Activated CD8-positive, alpha-beta memory T cell treated with anti-CD3 and anti-CD28 coated beads for 36 hours (primary cell): ENCODE data around the gene GASK1A. TPM values are rescaled to one million over a fixed set of nuclear protein-coding genes. Genes with fewer than 3 reads are reported as not detected.

Experiments
- CTCF ChIA-PET: fragments of 350-600 bp; sonication (Branson Sonifier 250); formaldehyde crosslinking; loops from one replicate; lab custom pipeline; 2021; ENCODE audit warnings: antibody characterized with exemption; lab: Charles Lee
- POLR2A ChIA-PET: fragments of 350-600 bp; sonication (Branson Sonifier 250); formaldehyde crosslinking; loops from one replicate; lab custom pipeline; 2021; ENCODE audit warnings: antibody characterized with exemption; lab: Charles Lee
- total RNA-seq, 2 experiments: library from RNA; stranded (reverse); gene quantifications; one replicate each; pipeline ENCODE4 v1.2.3, GENCODE V29; 2021

Gene GASK1A
- total RNA-seq, 2 experiments from 2014 or later = not detected

DNA sequence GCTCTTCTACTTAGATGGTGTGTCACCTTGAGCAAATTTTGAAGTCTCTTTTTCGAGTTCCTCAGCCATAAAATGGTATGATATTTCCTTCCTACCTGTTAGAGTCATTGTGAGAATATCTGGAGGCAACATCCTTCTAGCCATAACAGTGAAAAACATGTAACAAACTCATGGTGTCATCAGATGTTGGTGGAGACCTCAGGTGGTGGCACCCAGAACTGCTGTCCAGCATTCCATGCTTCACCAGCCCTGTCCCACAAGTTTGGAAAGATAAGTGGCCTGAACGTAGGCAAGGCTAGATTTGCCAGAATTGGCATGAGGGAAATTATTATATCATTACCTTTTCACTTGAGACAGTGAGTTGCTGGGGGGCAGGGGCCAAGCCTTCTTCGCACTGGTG, 30.4 kb downstream of the GASK1A start:
- CTCF ChIA-PET = no interaction called here
- POLR2A ChIA-PET = interaction anchor here (0.6 kb wide), 1 partner anchor 121 kb away, joined by 3 read pairs; no protein-coding TSS in a partner anchor

DNA sequence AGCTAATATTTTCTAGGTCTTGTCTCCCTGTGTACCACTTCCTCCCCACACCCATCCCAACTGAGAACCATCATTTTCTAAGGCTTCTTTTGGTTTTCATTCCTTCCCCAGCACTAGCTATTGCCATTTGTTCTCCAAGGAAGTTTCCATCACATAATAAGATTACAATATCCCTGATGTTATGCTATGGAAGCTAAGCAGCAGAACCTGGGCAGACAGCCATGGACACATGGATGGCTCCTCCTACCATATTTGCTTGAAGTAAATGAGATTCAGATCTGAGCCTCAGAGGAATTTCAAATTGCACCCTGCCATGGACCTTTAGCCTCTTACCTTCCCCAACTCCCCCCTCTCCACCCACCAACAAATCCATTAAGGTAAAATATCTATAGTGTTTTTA, 31.5 kb downstream of the GASK1A start:
- ChIA-PET POLR2A (no interaction called here), CTCF (no interaction called here)

- CTCF ChIA-PET = no interaction called here
- POLR2A ChIA-PET = no interaction called here
Measured at GRCh38 chr3:43011638-43012037, 32.5 kb downstream of the GASK1A start.

DNA sequence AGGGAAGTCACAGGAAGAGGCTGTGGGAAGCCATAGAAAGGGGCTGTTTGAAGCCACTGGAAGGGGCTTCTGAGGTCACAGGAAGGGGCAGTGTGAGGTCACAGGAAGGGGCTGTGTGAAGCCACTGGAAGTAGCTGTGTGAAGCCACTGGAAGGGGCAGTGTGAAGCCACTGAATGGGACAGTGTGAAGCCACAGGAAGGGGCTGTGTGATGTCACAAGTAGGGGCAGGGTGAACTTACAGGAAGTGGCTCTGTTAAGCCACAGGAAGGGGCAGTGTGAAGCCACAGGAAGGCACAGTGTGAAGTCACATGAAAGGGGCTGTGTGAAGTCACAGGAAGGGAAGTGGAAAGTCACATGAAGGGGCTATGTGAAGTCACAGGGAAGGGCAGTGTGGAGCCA, 33.1 kb downstream of the GASK1A start:
- POLR2A ChIA-PET = no interaction called here
- CTCF ChIA-PET = no interaction called here

- ChIA-PET CTCF (no interaction called here), POLR2A (no interaction called here)
Measured at GRCh38 chr3:43013256-43013655, 34.1 kb downstream of the GASK1A start.

GRCh38 chr3:43013743-43014155, 34.6 kb downstream of the GASK1A start:
- ChIA-PET CTCF (no interaction called here), POLR2A (no interaction called here)

DNA sequence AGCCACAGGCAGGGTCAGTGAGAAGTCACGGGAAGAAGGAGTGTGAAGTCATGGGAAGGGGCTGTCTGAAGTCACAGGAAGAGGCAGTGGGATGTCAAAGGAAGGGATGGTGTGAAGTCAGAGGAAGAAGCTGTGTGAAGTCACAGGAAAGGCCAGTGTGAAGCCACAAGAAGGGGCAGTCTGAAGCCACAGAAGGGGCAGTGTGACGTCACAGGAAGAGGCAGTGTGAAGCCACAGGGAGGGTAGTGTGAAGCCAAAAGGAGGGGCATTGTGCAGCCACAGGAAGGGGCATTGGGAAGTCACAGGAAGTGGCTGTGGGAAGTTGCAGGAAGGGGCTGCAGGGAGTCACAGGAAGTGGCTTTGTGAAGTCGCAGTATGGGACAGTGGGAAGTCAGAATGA, 35.1 kb downstream of the GASK1A start:
- ChIA-PET POLR2A (no interaction called here), CTCF (interaction anchor here (0.6 kb wide), 1 partner anchor 463 kb away, joined by 3 read pairs; no protein-coding TSS in a partner anchor)

GRCh38 chr3:43014956-43015355, 35.8 kb downstream of the GASK1A start:
- ChIA-PET POLR2A (no interaction called here), CTCF (no interaction called here)

DNA sequence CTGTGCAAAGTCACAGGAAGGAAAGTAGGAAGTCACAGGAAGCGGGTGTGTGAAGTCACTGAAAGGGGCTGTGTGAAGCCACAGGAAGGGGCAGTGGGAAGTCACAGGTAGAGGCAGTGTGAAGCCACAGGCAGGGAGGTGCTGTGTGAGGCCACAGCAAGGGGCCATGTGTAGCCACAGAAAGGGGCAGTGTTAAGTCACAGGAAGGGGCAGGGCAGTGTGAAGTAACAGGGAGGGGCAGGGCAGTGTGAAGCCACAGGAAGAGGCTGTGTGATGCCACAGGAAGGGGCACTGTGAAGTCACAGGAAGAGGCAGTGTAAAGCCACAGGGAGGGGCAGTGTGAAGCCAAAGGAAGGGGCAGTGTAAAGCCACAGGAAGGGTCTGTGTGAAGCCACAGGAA, 36.5 kb downstream of the GASK1A start:
- ChIA-PET CTCF (no interaction called here), POLR2A (no interaction called here)

DNA sequence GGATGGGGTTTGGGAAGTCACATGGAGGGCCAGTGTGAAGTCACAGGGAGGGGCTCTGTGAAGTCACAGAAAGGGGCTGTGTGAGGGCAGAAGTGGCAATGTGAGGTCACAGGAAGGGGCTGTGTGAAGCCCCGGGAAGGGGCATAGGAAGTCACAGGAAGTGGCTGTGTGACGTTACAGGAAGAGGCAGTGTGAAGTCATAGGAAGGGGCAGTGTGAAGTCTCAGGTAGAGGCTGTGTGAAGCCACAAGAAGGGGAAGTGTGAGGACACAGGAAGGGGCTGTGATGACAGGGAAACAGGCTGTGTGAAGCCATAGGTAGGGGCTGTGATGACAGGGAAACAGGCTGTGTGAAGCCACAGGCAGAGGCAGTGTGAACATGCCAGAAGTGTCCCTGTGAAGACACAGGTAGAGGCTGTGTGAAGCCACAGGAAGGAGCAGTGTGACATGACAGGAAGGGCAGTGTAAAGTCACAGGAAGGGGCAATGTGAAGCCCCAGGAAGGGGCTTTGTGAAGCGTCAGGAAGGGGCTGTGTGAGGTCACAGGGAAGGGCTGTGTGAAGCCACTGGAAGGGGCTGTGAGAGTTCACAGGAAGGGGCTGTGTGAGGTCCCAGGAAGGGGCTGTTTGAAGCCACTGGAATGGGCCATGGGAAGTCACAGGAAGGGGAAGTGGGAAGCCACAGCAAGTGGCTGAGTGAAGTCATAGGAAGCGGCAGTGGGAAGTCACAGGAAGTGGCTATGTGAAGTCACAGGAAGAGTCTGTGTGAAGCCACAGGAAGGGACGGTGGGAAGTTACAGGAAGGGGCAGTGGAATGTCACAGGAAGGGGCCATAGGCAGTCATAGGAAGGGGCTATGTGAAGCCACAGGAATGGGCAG, 37.1 kb downstream of the GASK1A start:
- CTCF ChIA-PET = no interaction called here
- POLR2A ChIA-PET = no interaction called here

DNA sequence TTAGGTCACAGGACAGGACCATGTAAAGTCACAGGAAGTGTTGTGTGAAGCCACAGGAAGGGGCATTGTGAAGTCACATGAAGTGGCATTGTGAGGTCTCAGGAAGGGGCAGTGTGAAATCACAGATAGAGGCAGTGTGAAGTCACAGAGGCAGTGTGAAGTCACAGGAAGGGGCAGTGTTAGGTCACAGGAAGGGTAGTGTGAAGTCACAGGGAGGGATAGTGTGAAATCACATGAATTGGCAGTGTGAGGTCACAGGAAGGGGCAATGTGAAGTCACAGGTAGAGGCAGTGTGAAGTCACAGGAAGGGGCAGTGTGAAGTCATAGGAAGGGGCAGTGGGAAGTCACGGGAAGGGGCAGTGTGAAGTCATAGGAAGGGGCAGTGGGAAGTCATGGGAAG, 37.9 kb downstream of the GASK1A start:
- ChIA-PET POLR2A (no interaction called here), CTCF (no interaction called here)

DNA sequence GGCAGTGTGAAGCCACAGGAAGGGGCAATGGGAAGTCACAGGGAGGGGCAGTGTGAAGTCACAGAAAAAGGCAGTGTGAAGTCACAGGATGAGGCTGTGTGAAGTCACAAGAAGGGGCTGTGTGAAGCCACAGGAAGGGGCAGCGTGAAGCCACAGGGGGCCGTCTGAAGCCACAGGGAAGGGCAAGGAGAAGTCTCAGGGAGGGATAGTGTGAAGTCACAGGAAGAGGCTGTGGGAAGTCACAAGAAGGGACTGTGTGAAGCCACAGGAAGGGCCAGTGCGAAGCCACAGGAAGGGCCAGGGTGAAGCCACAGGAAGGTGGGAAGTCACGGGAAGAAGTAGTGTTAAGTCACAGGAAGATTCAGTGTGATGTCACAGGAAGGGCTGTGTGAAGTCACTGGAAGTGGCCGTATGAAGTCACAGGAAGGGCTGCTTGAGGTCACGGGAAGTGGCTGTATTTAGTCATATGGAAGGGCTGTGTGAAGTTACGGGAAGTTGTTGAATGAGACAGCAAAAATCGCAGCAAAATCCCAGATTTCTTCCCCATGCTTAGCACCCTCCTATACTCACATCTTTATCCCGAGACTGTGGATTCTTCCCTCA, 38.6 kb downstream of the GASK1A start:
- ChIA-PET POLR2A (no interaction called here), CTCF (no interaction called here)

- ChIA-PET POLR2A (no interaction called here), CTCF (no interaction called here)
Measured at GRCh38 chr3:43018246-43018645, 39.1 kb downstream of the GASK1A start.

- ChIA-PET POLR2A (no interaction called here), CTCF (no interaction called here)
Measured at GRCh38 chr3:43019006-43019809, 40.1 kb downstream of the GASK1A start.

DNA sequence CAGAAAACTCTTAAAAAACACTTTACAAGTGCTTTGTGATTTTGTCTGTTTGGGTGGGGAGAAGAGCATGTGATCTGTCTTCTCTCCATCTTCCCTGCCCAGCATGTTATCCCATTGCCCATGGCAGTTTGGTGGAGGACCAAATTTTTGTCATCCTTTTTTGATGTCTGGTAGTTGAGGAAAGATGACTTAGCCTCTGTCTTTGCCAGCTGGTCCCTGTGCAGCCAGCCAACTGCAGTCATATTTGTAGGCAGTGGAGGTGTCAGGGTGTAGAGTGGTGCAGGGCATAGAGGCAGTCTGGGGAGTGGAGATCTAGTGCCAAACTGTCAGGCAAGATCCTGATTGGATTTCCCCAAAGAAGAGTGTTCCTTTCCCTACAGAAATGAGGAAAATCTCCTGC, 40.7 kb downstream of the GASK1A start:
- ChIA-PET POLR2A (no interaction called here), CTCF (no interaction called here)

DNA sequence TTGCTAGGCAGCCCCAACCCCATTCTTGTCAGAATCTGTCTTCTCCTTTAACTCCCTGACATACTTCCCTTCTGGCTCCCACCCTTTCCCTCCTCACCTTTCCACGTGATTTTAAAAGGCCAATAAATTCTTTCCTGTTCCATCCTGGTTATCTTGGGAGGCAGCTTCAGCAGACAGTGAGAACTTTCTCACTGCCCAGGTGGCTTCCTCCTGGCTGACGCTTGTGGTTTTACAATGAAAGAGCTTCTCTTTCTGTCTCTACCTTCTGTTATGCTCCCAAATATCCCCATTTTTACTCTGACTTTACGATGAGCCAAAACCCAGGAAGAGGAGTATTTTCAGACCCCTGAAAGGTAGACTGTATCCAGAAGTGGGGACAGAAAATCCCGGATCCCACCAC, 42.1 kb downstream of the GASK1A start:
- ChIA-PET POLR2A (no interaction called here), CTCF (no interaction called here)

DNA sequence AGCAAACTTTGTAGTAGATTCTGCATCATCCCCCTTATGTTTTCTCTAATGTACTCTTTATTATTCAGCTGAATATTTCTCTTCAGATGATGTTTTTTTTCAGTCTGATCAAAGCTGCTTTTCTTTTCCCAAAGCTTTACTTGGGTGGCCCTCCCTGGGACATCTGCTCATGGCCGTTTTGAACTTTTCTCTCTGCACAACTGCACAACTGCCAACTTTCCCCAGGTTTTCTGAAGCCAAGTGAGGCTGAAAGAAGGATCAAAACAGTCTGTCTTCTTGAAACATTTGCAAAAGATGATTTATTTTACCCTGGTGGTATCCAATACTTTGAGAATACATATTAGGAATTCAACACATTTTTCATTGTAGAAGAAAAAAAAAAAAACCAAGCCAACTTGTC, 43.0 kb downstream of the GASK1A start:
- POLR2A ChIA-PET = no interaction called here
- CTCF ChIA-PET = no interaction called here

- CTCF ChIA-PET = no interaction called here
- POLR2A ChIA-PET = no interaction called here
Measured at GRCh38 chr3:43023066-43023465, 44.0 kb downstream of the GASK1A start.

- ChIA-PET CTCF (no interaction called here), POLR2A (no interaction called here)
Measured at GRCh38 chr3:43023746-43024145, 44.6 kb downstream of the GASK1A start.

- POLR2A ChIA-PET = no interaction called here
- CTCF ChIA-PET = no interaction called here
Measured at GRCh38 chr3:43024181-43024885, 45.2 kb downstream of the GASK1A start.
